GM18951 (cell line): ENCODE results near the gene SPOPL.

Source experiments
- POLR2A ChIP-seq: IDR thresholded peaks from 4 replicates; pipeline ENCODE4 v1.6.1; 2011; ENCODE audit warnings: mild to moderate bottlenecking; ENCODE audit not compliant: insufficient read length, insufficient read depth; ENCODE audit errors: extremely low read depth
- in situ Hi-C: fragments of 300-500 bp; cut with MboI; formaldehyde crosslinking; loops from one replicate; pipeline ENCODE4 v1.12.0; 2022; ENCODE audit warnings: low sequenced_read_pairs, mixed read lengths, inconsistent platforms; ENCODE audit not compliant: unreplicated experiment

The SPOPL gene

GRCh38 chr2:138610201-138610953 lies 108.8 kb downstream of the SPOPL start:
- no peak for TF ChIP-seq POLR2A

GRCh38 chr2:138615257-138615656 lies 113.7 kb downstream of the SPOPL start:
- no peak for TF ChIP-seq POLR2A
- in situ Hi-C loops, result no loop called here

More at GRCh38 chr2:138610201-138610953, 108.8 kb downstream of the SPOPL start:
- in situ Hi-C loops, result no loop called here

DNA sequence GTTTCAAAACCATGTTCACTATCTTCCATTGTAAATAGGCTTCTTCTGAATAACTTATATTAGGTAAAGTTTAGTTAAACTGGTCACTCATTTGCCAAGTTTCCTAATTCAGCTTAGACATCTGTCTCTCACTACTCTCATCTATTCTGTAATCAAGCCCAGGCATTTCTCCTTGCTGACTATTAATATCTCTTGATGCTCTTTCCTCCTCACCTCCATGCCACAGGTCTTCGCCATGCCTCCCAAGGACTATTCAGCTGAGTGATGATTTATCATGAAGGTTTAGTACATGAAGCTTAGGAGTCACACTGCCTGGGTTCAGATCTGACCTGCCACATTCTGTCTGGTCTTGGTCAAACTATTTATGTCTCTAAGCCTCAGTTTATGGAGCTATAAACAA lies 115.5 kb downstream of the SPOPL start:
- in situ Hi-C loops, result no loop called here
- TF ChIP-seq POLR2A, result no peak

DNA sequence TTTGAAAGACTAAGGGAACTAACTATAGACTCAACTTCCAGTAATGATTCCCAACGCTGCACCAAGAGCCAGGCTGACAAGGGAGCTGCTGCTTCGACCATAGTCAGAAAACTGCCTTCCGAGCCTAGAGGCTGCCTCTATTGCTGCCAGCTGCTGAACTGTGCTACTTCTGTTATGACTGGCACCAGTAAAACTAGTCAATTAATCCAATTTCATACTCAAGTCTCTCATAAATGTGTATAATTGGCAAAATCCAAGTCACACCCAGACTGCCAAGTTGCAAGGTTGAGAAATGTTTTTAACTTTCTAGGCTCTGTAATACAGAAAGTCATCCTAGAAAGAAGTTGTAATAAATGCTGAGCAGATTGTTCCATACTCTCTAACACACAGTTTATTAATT lies 117.4 kb downstream of the SPOPL start:
- in situ Hi-C loops, result no loop called here
- no peak for TF ChIP-seq POLR2A

DNA sequence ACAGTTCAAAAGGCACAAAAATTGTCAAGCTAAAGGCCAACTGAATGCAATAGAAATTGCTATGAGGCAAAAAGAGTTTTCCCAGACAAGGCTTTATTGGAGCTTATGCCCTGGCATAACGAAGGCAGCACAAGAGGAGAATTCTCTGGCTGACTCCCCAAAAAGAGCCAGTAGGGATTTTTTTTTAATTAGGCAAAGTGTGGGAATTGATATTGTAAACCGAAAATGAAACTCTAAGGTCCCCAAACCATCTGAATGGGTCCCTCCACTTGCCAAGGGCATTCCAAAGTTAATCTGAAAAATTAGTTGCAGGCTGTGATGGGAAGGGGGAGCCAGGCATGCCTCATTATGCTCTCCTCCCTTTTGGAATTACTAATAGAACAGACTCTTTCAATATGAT lies 118.9 kb downstream of the SPOPL start:
- in situ Hi-C loops, result no loop called here
- no peak for TF ChIP-seq POLR2A

- in situ Hi-C loops, result no loop called here
These were observed 119.6 kb downstream of the SPOPL start for GRCh38 chr2:138621139-138621538.

DNA sequence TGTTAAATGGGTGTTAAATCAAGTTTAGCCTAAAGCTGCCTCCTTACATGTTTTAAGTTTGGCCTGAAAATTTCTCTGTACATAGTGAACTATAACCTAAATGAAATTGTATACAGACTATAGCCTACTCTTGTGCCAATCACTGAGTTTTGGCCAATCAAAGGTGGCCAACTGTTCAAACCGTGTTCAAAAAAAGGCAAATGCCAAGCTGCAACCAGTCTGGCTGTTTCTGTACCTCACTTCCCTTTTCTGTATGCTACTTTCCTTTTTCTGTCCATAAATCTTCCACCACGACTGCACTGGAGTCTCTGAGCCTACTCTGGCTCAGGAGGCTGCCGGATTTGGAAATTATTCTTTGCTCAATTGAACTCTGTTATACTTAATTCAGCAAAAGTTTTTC lies 121.0 kb downstream of the SPOPL start:
- no peak for TF ChIP-seq POLR2A
- in situ Hi-C loops, result no loop called here

More at GRCh38 chr2:138621139-138621538, 119.6 kb downstream of the SPOPL start:
- no peak for TF ChIP-seq POLR2A
